ENCODE results near the gene PNPLA1.

GRCh38 chr6:36230371-36230770 lies 39.5 kb upstream of the PNPLA1 start:
- TF ChIP-seq, protein P1, sequence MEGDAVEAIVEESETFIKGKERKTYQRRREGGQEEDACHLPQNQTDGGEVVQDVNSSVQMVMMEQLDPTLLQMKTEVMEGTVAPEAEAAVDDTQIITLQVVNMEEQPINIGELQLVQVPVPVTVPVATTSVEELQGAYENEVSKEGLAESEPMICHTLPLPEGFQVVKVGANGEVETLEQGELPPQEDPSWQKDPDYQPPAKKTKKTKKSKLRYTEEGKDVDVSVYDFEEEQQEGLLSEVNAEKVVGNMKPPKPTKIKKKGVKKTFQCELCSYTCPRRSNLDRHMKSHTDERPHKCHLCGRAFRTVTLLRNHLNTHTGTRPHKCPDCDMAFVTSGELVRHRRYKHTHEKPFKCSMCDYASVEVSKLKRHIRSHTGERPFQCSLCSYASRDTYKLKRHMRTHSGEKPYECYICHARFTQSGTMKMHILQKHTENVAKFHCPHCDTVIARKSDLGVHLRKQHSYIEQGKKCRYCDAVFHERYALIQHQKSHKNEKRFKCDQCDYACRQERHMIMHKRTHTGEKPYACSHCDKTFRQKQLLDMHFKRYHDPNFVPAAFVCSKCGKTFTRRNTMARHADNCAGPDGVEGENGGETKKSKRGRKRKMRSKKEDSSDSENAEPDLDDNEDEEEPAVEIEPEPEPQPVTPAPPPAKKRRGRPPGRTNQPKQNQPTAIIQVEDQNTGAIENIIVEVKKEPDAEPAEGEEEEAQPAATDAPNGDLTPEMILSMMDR (IDR thresholded peaks at IDR 0.05 in 2 of 3, conservative IDR thresholded peaks at IDR 0.05 in 1 of 3; ENCODE audit: control insufficient read depth in 2 of 3, extremely low read depth in 1 of 3, insufficient read depth in 1 of 3, low read depth in 3 of 3, low read length in 3 of 3), result no peak
- TF ChIP-seq USF1 (IDR thresholded peaks at IDR 0.05; ENCODE audit: borderline replicate concordance, extremely low read length, insufficient read depth, low read depth, low read length), result no peak
- TF ChIP-seq SP1 (IDR thresholded peaks at IDR 0.05; ENCODE audit: low read depth, low read length), result no peak
- no peak for TF ChIP-seq GABPA (IDR thresholded peaks at IDR 0.05; ENCODE audit: low read depth)
